Ovary (tissue), 9 donors: ENCODE results near the gene ZNF143. TPM values are rescaled to one million over a fixed set of nuclear protein-coding genes. Genes with fewer than 3 reads are reported as not detected.

Experiments used
- DNase-seq, 5 donors: peaks; one replicate each; pipeline ENCODE4 v3.0.0-alpha.2; 2019 to 2020
- H3K27ac ChIP-seq, 2 donors: fragments of 200-600 bp; one replicate each; pipeline versions ENCODE4 v1.5.1 to v1.8.0; 2019 to 2022
- H3K27me3 ChIP-seq: fragments of 200-600 bp; one replicate; pipeline ENCODE4 v1.8.0; 2022
- H3K36me3 ChIP-seq: fragments of 200-600 bp; sonication (generic); one replicate; pipeline ENCODE4 v1.5.1; 2019
- H3K4me1 ChIP-seq: one replicate; pipeline ENCODE4 v1.8.1; 2013; ENCODE audit warnings: mild to moderate bottlenecking, moderate library complexity; ENCODE audit not compliant: insufficient read depth
- H3K4me3 ChIP-seq: fragments of 200-600 bp; sonication (generic); one replicate; pipeline ENCODE4 v1.5.1; 2017
- H3K9me3 ChIP-seq, 2 donors: fragments of 200-600 bp in 1 of 2; sonication (generic) in 1 of 2; one replicate each; pipeline versions ENCODE4 v1.5.1 to v1.8.1; 2013 to 2019; ENCODE audit warnings: mild to moderate bottlenecking in 1 of 2, moderate library complexity in 1 of 2
- EP300 ChIP-seq: sonication (generic); formaldehyde crosslinking; IDR thresholded peaks from one replicate; pipeline ENCODE4 v1.6.1; 2017; ENCODE audit warnings: antibody characterized with exemption
- POLR2A ChIP-seq: fragments of 450-650 bp; IDR thresholded peaks from one replicate; pipeline ENCODE4 v1.6.1; 2017; ENCODE audit warnings: antibody characterized with exemption, mild to moderate bottlenecking, moderate library complexity
- WGBS, 3 donors: extraction: QIAGEN DNeasy Blood & Tissue Kit in 1 of 3; methylation state at CpG; one replicate each; pipeline versions ENCODE4 v1.1.5 to v1.1.7; 2013 to 2017; 5-methylcytosine and 5-hydroxymethylcytosine counted together
- intact Hi-C, 4 donors: fragments of 100-400 bp; cut with DNase I; formaldehyde crosslinking; loops; one replicate each; pipeline versions ENCODE4 v1.11.0 to v1.15.1; 2022 to 2023
- polyA plus RNA-seq, 2 donors: library from polyadenylated mRNA; stranded (reverse); fragments of 200-250 nt in 1 of 2; fragments of 350-450 nt in 1 of 2; fragmentation: Illumina TruSeq in 1 of 2; extraction: RNeasy Lipid Tissue Mini Kit (QIAGEN cat#74804) in 1 of 2; gene quantifications; one replicate each; pipeline ENCODE4 v1.2.3, GENCODE V29; 2013 to 2014
- total RNA-seq, 7 donors: library from RNA; depleted of rRNA in 2 of 7; stranded (reverse); fragments of >200 nt in 2 of 7; fragmentation: NEBNext Ultra II Directional in 3 of 7; extraction: Animal tissue kit (Norgen Biotek cat#: 25700) in 3 of 7; gene quantifications; one replicate each; pipeline versions ENCODE4 v1.1.0 to v1.2.4, GENCODE V29; 2016 to 2023
- TF ChIP-seq, protein P1 (sequence below), 3 donors: fragments of 450-650 bp in 2 of 3; fragments of 200-600 bp in 1 of 3; IDR thresholded peaks; one replicate each; pipeline versions ENCODE4 v1.5.1 to v1.8.0; 2016 to 2022; ENCODE audit warnings: antibody characterized with exemption in 3 of 3, mild to moderate bottlenecking in 1 of 3
- donor health status: DM: no; HTN: no; CAD: no; lungs with moderate emphysema.
- donor health status: DM: no; HTN: no; CAD: no.
- donor health status: Bipolar disorder and iron deficiency.
- donor health status: DM: yes; HTN: yes; CAD: no.
- donor health status: DM: no; HTN: no; CAD: no.
- donor health status: DM: yes; HTN: yes; CAD: no.

Gene ZNF143
- total and polyA plus RNA-seq, 9 donors: 12.6 to 48.7 (median 23.2) TPM

DNA sequence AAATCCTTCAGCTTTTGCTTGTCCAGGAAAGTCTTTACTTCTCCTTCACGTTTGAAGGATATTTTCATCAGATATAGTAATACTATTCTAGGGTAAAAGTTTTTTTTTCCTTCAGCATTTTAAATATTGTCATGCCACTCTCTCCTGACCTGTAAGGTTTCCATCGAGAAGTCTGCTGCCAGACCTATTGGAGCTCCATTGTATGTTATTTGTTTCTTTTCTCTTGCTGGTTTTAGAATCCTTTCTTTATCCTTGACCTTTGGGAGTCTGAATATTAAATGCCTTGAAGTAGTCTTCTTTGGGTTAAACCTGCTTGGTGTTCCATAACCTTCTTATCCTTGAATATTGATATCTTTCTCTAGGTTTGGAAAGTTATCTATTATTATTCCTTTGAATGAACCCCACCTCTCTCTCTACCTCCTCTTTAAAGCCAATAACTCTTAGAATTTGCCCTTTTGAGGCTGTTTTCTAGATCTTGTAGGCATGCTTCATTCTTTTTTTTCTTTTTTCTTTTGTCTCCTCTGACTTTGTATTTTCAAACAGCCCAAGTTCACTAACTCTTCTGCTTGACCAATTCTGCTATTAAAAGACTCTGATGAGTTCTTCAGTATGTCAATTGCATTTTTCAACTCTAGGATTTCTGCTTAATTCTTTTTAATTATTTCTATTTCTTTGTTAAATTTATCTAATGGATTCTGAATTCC lies 100.6 kb downstream of the ZNF143 start:
- no peak for TF ChIP-seq POLR2A
- H3K36me3 ChIP-seq: no peaks in the 10 kb centered on the region
- DNase-seq: no peak
- intact Hi-C loops: no loop called here
- H3K9me3 ChIP-seq: no peaks in the 10 kb centered on the region
- H3K27me3 ChIP-seq: no peaks in the 10 kb centered on the region
- H3K27ac ChIP-seq: no peak overlapping the region
- H3K4me1 ChIP-seq: peaks cover 5% of the 10 kb centered on the region
- no peak overlapping the region for H3K4me3 ChIP-seq
- 87 to 95% (median 93%) methylated on average over 2 of the region's 2 CpGs for WGBS, 3 donors

DNA sequence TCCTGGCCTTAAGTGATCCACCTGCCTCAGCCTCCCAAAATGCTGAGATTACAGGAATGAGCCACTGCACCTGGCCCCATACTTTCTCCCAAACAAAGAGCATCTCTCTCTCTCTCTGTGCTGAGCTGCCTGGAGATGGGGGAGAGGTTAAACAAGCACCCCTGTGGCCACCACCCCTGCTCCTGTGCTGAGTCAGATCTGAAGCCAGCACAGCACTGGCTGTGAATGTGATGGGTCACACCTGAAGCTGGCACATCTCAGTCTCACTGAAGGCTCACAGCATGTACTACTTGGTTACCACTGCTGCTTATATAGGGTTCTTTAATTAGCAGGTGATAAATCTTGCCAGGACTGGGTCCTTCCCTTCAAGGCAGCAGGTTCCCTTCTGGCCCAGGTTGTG lies 101.9 kb downstream of the ZNF143 start:
- no peaks in the 10 kb centered on the region for H3K9me3 ChIP-seq
- H3K27ac ChIP-seq: no peak overlapping the region
- no peak for DNase-seq
- intact Hi-C loops: no loop called here
- H3K4me1 ChIP-seq: peaks cover 5% of the 10 kb centered on the region
- H3K36me3 ChIP-seq: no peaks in the 10 kb centered on the region
- TF ChIP-seq POLR2A (no peak), EP300 (no peak)
- TF ChIP-seq, protein P1, sequence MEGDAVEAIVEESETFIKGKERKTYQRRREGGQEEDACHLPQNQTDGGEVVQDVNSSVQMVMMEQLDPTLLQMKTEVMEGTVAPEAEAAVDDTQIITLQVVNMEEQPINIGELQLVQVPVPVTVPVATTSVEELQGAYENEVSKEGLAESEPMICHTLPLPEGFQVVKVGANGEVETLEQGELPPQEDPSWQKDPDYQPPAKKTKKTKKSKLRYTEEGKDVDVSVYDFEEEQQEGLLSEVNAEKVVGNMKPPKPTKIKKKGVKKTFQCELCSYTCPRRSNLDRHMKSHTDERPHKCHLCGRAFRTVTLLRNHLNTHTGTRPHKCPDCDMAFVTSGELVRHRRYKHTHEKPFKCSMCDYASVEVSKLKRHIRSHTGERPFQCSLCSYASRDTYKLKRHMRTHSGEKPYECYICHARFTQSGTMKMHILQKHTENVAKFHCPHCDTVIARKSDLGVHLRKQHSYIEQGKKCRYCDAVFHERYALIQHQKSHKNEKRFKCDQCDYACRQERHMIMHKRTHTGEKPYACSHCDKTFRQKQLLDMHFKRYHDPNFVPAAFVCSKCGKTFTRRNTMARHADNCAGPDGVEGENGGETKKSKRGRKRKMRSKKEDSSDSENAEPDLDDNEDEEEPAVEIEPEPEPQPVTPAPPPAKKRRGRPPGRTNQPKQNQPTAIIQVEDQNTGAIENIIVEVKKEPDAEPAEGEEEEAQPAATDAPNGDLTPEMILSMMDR (IDR thresholded peaks at IDR 0.05): no peak
- no peak overlapping the region for H3K4me3 ChIP-seq
- no peaks in the 10 kb centered on the region for H3K27me3 ChIP-seq

GRCh38 chr11:9563196-9563730 lies 102.5 kb downstream of the ZNF143 start:
- peaks cover 8% of the 10 kb centered on the region for H3K4me1 ChIP-seq
- H3K27ac ChIP-seq: no peak overlapping the region
- H3K9me3 ChIP-seq: no peaks in the 10 kb centered on the region
- no peaks in the 10 kb centered on the region for H3K27me3 ChIP-seq
- no peak overlapping the region for H3K4me3 ChIP-seq
- TF ChIP-seq, protein P1 (IDR thresholded peaks at IDR 0.05): no peak
- no peak for TF ChIP-seq POLR2A
- TF ChIP-seq EP300: no peak
- DNase-seq: no peak
- intact Hi-C loops: no loop called here
- H3K36me3 ChIP-seq: no peaks in the 10 kb centered on the region
- 85 to 100% (median 95%) methylated on average over 1 of the region's 1 CpG for WGBS, 3 donors

DNA sequence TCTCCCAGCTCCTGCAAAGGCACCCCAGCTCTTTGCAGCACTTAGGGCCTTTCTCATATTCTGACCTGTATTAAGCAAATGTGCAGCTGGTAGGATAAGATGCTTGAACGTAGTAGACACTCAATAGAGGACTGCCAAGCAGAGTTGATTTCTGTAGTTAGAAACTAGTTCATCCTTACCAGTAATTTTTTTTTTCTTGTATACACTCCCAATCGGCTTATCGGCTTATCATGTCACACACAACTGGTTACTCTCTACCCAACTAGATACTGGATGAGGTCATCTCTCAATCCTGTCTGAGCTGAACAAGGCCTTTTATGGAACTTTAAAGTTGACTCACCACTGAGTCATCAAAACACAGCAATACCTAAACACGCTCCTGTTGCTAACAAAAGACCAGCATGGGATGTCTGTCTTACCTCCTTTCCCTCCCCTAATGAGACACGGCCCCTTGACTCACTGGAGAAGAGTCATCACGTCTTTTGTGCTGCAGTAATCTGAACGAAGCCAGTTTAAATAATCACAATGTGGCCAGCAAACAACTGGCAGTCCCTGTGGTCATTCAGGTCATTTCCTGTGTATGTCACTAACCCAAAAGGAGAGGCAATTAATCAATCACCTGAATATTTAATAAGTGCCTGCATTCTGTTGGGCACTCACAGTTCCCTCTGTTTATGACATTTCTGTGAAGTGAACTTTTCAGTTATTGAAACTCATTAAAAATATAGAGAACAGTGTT lies 105.2 kb downstream of the ZNF143 start:
- peak overlapping the region; percentile 46 to 62 for H3K27ac ChIP-seq
- H3K27me3 ChIP-seq: no peaks in the 10 kb centered on the region
- peak; percentile 70 for TF ChIP-seq EP300
- TF ChIP-seq, protein P1 (IDR thresholded peaks at IDR 0.05): no peak
- no peak overlapping the region for H3K4me3 ChIP-seq
- 3 to 5% (median 5%) methylated on average over 7 of the region's 7 CpGs for WGBS, 3 donors
- H3K36me3 ChIP-seq: no peaks in the 10 kb centered on the region
- intact Hi-C loops: loop anchor here in 1 of 4 donors (5.0 kb wide), 1 partner anchor 726 kb away; the partner anchor contains the start of gene SBF2
- no peaks in the 10 kb centered on the region for H3K9me3 ChIP-seq
- peaks cover 9% of the 10 kb centered on the region for H3K4me1 ChIP-seq
- DNase-seq: peak in 3 of 5 donors; percentile 42 to 82 (median 56)
